22Rv1 (cell line): ENCODE measurements around the gene XXYLT1.

ENCODE experiments used
- ZFX ChIP-seq: fragments of 450-650 bp; IDR thresholded peaks from 2 replicates; pipeline ENCODE4 v1.6.1; 2017; ENCODE audit warnings: antibody characterized with exemption, borderline replicate concordance
- TF ChIP-seq, protein P1 (sequence below): fragments of 450-650 bp; IDR thresholded peaks from 2 replicates; pipeline ENCODE4 v1.5.1; 2017; ENCODE audit warnings: mild to moderate bottlenecking

DNA sequence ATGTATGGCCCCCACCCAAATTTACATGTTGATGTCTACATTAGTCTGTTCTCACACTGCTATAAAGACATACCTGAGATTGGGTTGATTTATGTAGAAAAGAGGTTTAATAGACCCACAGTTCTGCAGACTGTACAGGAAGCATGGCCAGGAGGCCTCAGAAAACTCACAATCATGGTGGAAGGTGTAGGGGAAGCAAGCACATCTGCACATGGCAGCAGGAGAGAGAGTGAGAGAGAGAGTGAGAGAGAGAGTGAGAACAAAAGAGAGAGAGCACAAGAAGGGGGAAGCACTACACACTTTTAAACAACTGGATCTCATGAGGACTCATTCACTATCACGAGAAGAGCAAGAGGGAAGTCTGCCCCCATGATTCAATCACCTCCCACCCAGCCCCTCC is 130.5 kb downstream of the XXYLT1 start:
- TF ChIP-seq, protein P1, sequence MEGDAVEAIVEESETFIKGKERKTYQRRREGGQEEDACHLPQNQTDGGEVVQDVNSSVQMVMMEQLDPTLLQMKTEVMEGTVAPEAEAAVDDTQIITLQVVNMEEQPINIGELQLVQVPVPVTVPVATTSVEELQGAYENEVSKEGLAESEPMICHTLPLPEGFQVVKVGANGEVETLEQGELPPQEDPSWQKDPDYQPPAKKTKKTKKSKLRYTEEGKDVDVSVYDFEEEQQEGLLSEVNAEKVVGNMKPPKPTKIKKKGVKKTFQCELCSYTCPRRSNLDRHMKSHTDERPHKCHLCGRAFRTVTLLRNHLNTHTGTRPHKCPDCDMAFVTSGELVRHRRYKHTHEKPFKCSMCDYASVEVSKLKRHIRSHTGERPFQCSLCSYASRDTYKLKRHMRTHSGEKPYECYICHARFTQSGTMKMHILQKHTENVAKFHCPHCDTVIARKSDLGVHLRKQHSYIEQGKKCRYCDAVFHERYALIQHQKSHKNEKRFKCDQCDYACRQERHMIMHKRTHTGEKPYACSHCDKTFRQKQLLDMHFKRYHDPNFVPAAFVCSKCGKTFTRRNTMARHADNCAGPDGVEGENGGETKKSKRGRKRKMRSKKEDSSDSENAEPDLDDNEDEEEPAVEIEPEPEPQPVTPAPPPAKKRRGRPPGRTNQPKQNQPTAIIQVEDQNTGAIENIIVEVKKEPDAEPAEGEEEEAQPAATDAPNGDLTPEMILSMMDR, result no peak
- TF ChIP-seq ZFX, result no peak
